Stimulated activated naive B cell treated with anti-CD40 and anti-IgM and Interleukin-4, amounts not matched to agents 10 μg/mL and 1 μg/mL and 100 μg/mL, for 72 hours (primary cell): ENCODE data around the gene INKA2.

Source experiments
- ATAC-seq, 2 donors: fragments of 150-1000 bp; cut with Tn5 transposase; replicated peaks; 2 replicates each; pipeline ENCODE4 v1.10.0; 2021; ENCODE audit warnings: moderate library complexity in 1 of 2
- DNase-seq: peaks from one replicate; pipeline ENCODE4 v3.0.0; 2021
- H3K27ac Mint-ChIP-seq: one replicate; pipeline ENCODE4 v1.8.0; 2022; ENCODE audit warnings: mild to moderate bottlenecking, mixed read lengths
- H3K27me3 Mint-ChIP-seq, 2 donors: one replicate each; pipeline ENCODE4 v1.8.0; 2022; ENCODE audit warnings: mixed read lengths in 2 of 2
- H3K36me3 Mint-ChIP-seq, 2 donors: one replicate each; pipeline ENCODE4 v1.8.0; 2022; ENCODE audit warnings: mixed read lengths in 2 of 2, mild to moderate bottlenecking in 1 of 2
- H3K4me1 Mint-ChIP-seq, 2 donors: one replicate each; pipeline ENCODE4 v1.8.0; 2022; ENCODE audit warnings: mixed read lengths in 2 of 2, mild to moderate bottlenecking in 1 of 2
- H3K4me3 Mint-ChIP-seq, 2 donors: one replicate each; pipeline ENCODE4 v1.8.0; 2022; ENCODE audit warnings: mild to moderate bottlenecking in 2 of 2, mixed read lengths in 2 of 2, moderate library complexity in 1 of 2
- H3K9me3 Mint-ChIP-seq, 2 donors: one replicate each; pipeline ENCODE4 v1.8.0; 2022; ENCODE audit warnings: mixed read lengths in 2 of 2, mild to moderate bottlenecking in 1 of 2

INKA2 gene

DNA sequence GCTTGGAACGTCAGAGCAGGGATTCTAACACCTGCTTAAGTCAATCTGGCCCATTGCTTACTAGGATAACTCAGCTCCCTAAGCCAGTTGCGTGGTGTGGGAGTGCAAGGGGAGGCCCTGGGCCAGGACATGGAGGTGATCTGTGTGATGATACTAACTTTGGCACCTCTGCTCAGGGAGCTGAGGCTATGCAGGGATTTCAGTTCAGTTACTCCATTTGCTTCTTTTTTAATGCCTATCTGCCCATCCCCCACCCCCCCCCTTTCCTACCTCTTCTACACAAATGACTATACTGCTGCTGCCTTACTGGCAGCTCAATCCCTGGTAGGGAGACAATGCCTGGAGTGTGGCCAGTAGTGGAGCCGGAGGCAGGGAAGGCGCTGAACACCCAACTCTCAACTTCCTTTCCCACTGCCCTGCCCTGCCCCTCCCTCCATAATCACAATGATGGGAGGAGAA lies 19.5 kb downstream of the INKA2 start:
- peak overlapping the region; percentile 5 to 46 for H3K4me3 Mint-ChIP-seq
- H3K4me1 Mint-ChIP-seq = peaks cover 27 to 44% of the 10 kb centered on the region in 2 donors
- ATAC-seq (peak in 1 of 2 donors; percentile 12), DNase-seq (no peak)
- peak overlapping the region; percentile 93 for H3K27ac Mint-ChIP-seq
- no peaks in the 10 kb centered on the region for H3K9me3 Mint-ChIP-seq
- H3K36me3 Mint-ChIP-seq = peaks cover 23 to 52% of the 10 kb centered on the region in 2 donors
- no peaks in the 10 kb centered on the region for H3K27me3 Mint-ChIP-seq

DNA sequence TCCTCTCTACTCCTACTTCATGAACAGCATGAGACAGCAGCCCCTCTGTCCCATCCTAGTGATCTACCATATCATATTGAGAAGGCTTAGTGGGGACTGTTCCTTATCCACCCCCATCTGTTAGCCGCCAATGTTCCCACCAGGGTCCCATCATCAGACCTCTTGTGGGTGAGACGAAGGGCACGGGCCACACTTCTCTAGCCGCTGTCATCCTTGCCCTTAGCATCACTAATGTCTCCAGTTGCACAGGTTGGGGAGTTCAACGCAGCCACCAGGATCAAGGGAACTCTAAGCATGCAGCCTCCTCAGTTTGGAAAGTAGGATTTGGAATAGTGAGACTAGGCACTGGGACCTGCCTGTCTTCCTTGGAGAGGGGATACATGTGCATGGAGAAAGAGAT lies 20.1 kb downstream of the INKA2 start:
- Mint-ChIP-seq H3K36me3 (peaks cover 23 to 55% of the 10 kb centered on the region in 2 donors), H3K4me3 (peak overlapping the region in 1 of 2 donors; percentile 0), H3K9me3 (no peaks in the 10 kb centered on the region), H3K27me3 (no peaks in the 10 kb centered on the region), H3K4me1 (peaks cover 27 to 44% of the 10 kb centered on the region in 2 donors), H3K27ac (peak overlapping the region; percentile 42)
- ATAC-seq (peak in 1 of 2 donors; percentile 10), DNase-seq (no peak)

DNA sequence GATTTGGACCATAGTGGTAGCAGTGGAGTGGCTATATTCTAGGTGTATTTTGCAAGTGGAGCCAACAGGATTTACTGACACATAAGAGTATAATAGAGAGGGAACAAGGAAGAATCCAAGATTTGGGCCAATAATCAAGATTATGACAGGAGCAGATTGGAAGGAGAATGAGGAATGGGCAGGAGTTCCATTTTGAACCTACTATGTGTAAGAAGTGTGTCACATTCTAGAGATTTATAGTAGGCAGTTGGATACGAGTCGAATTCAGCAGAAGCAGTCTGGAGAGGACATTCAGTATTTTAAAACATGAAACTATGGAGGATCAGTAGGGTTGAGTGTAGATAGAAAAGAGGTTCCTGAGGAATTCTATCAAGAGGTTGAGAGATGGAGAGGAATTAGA lies 21.7 kb downstream of the INKA2 start:
- Mint-ChIP-seq H3K27me3 (no peaks in the 10 kb centered on the region), H3K4me3 (peak overlapping the region in 1 of 2 donors; percentile 19), H3K27ac (peak overlapping the region; percentile 87), H3K36me3 (peaks cover 23 to 55% of the 10 kb centered on the region in 2 donors), H3K4me1 (peaks cover 18 to 32% of the 10 kb centered on the region in 2 donors), H3K9me3 (no peaks in the 10 kb centered on the region)
- DNase-seq = no peak
- no peak for ATAC-seq

DNA sequence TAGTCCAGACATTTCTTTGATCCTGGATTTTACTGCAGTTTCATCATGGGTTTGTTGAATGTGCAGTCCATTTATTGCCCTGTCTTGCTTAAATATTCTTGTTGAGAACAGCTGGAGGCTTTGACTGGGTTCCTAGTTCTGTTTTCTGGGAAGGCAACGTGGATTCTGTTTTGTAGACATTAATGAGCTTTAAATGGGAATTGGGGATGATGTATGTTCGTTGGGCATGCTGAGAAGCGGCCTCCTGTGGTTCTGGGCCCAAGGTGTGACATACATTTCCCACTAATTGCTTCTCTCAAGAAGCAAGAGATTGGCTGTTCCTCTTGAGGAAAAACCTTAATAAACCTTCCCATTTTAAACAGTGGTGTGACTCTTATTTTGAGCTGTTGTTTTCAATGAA lies 22.9 kb downstream of the INKA2 start:
- H3K27ac Mint-ChIP-seq = peak overlapping the region; percentile 87
- DNase-seq = no peak
- no peak for ATAC-seq
- H3K36me3 Mint-ChIP-seq = peaks cover 23 to 48% of the 10 kb centered on the region in 2 donors
- no peaks in the 10 kb centered on the region for H3K27me3 Mint-ChIP-seq
- H3K4me3 Mint-ChIP-seq = no peak overlapping the region
- no peaks in the 10 kb centered on the region for H3K9me3 Mint-ChIP-seq
- peaks cover 13 to 23% of the 10 kb centered on the region in 2 donors for H3K4me1 Mint-ChIP-seq

DNA sequence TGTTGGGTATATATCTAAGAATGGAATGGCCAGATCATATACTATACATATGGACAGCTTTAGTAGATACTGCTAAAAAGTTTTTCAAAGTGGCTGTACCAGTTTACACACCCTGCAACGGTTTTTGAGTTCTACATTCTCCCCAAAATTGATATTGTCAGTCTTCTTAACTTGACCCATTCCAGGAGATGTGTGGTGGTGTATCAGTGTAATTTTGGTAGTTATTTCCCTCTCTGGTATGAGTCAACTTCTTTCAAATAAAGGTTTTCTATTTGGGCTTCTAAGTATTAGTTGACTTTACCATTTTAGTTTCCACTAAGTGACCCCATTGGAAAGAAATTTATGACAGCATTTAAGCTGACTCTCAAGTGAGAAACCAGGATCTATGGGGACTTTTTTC lies 29.2 kb downstream of the INKA2 start:
- Mint-ChIP-seq H3K4me3 (no peak overlapping the region), H3K36me3 (peaks cover 22 to 33% of the 10 kb centered on the region in 2 donors), H3K4me1 (peaks cover 0 to 5% of the 10 kb centered on the region in 2 donors), H3K27me3 (no peaks in the 10 kb centered on the region), H3K27ac (peak overlapping the region; percentile 15), H3K9me3 (no peaks in the 10 kb centered on the region)
- DNase-seq (no peak), ATAC-seq (peak in 1 of 2 donors; percentile 33)

DNA sequence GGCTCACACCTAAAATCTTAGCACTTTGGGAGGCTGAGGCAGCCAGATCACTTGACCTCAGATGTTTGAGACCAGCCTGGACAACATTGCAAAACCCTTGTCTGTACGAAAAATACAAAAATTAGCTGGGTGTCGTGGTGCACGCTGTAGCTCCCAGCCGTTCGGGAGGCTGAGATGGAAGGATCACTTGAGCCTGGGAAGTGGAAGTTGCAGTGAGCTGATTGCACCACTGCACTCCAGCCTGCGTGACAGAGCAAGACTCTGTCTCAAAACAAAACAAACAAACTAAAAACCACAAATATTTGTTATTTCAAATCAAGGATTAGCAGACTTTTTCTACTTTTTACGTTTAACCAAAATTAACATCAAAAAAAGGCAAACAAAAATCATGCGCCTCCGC lies 31.3 kb downstream of the INKA2 start:
- peak overlapping the region; percentile 57 for H3K27ac Mint-ChIP-seq
- H3K9me3 Mint-ChIP-seq = no peaks in the 10 kb centered on the region
- DNase-seq (no peak), ATAC-seq (no peak)
- H3K4me3 Mint-ChIP-seq = no peak overlapping the region
- H3K4me1 Mint-ChIP-seq = peaks cover 0 to 5% of the 10 kb centered on the region in 2 donors
- H3K36me3 Mint-ChIP-seq = peaks cover 27 to 38% of the 10 kb centered on the region in 2 donors
- no peaks in the 10 kb centered on the region for H3K27me3 Mint-ChIP-seq

- no peaks in the 10 kb centered on the region for H3K27me3 Mint-ChIP-seq
- H3K36me3 Mint-ChIP-seq = peaks cover 33 to 39% of the 10 kb centered on the region in 2 donors
- no peak overlapping the region for H3K4me3 Mint-ChIP-seq
- ATAC-seq (no peak), DNase-seq (no peak)
- H3K9me3 Mint-ChIP-seq = no peaks in the 10 kb centered on the region
- peaks cover 0 to 5% of the 10 kb centered on the region in 2 donors for H3K4me1 Mint-ChIP-seq
- no peak overlapping the region for H3K27ac Mint-ChIP-seq
These were observed 32.3 kb downstream of the INKA2 start for GRCh38 chr1:111706921-111707320.

DNA sequence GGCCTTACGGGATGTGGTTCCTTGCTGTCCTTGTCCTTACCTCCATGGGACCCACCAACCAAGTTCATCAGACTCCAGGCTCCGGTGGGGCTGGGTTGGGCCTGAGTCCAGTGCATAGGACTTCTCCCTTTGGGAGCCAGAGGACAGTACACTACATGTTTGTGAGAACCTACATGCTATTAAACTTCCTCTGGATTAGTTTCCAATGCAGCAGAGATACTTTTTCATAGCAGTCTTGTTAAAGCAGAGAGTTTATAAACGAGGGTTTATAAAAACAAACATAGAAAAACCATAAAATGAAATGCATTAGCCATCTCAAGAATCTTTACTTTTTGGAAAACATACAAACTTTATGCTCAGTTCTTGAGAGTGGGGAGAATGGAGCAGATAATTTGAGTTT lies 33.4 kb downstream of the INKA2 start:
- Mint-ChIP-seq H3K9me3 (no peaks in the 10 kb centered on the region), H3K36me3 (peaks cover 42 to 48% of the 10 kb centered on the region in 2 donors), H3K4me3 (no peak overlapping the region), H3K4me1 (peaks cover 5 to 8% of the 10 kb centered on the region in 2 donors), H3K27me3 (no peaks in the 10 kb centered on the region), H3K27ac (peak overlapping the region; percentile 65)
- DNase-seq (no peak), ATAC-seq (no peak)

DNA sequence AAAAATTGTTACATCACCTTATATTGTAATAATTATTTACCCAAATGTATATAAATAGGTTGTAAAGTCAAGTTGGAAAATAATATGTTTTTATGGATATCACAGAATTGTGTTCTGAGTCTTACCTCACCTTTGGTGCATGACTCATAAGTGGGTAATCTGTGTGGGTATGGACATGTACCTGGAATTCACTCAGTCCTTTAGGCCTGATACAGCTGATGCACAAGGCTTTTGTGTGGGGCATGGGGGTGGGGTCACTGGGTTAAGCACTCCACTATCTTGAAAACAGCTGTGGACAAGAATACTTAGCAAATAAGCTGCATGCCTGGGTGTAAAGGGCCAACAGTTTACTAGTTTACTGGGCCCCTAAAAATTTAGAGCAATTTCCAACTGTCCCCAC lies 34.4 kb downstream of the INKA2 start:
- Mint-ChIP-seq H3K27me3 (no peaks in the 10 kb centered on the region), H3K36me3 (peaks cover 53 to 56% of the 10 kb centered on the region in 2 donors), H3K4me1 (peaks cover 8 to 16% of the 10 kb centered on the region in 2 donors), H3K4me3 (no peak overlapping the region), H3K9me3 (no peaks in the 10 kb centered on the region), H3K27ac (no peak overlapping the region)
- DNase-seq = no peak
- no peak for ATAC-seq

GRCh38 chr1:111704240-111704639 lies 35.0 kb downstream of the INKA2 start:
- Mint-ChIP-seq H3K4me1 (peaks cover 9 to 21% of the 10 kb centered on the region in 2 donors), H3K4me3 (no peak overlapping the region), H3K27me3 (no peaks in the 10 kb centered on the region), H3K27ac (peak overlapping the region; percentile 25), H3K36me3 (peaks cover 52 to 56% of the 10 kb centered on the region in 2 donors), H3K9me3 (no peaks in the 10 kb centered on the region)
- ATAC-seq = no peak
- no peak for DNase-seq

DNA sequence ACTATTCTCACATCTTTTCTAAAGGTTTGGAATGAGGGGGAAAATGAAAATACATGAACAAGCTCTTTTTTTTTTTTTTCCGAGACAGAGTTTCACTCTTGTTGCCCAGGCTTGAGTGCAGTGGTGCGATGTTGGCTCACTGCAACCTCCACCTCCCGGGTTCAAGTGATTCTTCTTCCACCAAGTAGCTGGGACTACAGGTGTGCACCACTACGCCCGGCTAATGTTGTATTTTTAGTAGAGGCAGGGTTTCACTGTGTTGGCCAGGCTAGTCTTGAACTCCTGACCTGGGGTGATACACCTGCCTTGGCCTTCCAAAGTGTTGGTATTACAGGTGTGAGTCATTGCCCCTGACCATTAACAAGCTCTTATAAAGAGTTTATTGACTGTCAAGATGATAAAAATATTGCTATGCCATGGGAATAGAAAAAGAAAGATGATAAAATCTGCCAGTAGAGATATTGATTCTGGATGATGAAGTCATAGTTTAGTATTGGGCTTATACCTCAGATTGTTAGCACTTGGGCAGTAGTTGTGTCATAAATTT lies 36.6 kb downstream of the INKA2 start:
- Mint-ChIP-seq H3K4me1 (peaks cover 12 to 28% of the 10 kb centered on the region in 2 donors), H3K27ac (no peak overlapping the region), H3K27me3 (no peaks in the 10 kb centered on the region), H3K9me3 (no peaks in the 10 kb centered on the region), H3K36me3 (peaks cover 51 to 52% of the 10 kb centered on the region in 2 donors), H3K4me3 (no peak overlapping the region)
- ATAC-seq (no peak), DNase-seq (no peak)

DNA sequence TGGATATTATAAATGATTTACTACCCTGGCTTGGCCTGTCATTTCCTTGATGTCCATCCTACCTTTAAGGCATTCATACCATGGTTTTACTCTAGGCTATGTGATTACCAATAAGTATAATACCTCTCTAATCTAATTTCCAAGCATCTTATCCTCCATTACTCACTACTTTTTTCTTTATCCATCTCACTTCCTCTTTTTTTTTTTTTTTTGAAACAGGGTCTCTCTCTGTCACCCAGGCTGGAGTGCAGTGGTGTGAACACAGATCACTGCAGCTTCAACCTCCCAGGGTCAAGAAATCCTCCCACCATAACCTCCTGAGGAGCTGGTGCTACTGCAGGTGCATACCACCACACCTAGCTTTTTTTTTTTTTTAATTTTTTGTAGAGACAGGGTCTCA lies 39.9 kb downstream of the INKA2 start:
- Mint-ChIP-seq H3K27ac (no peak overlapping the region), H3K9me3 (no peaks in the 10 kb centered on the region), H3K36me3 (peaks cover 56% of the 10 kb centered on the region in 2 donors), H3K4me1 (peaks cover 18 to 43% of the 10 kb centered on the region in 2 donors), H3K27me3 (no peaks in the 10 kb centered on the region), H3K4me3 (no peak overlapping the region)
- ATAC-seq (peak; percentile 38 to 70), DNase-seq (no peak)

DNA sequence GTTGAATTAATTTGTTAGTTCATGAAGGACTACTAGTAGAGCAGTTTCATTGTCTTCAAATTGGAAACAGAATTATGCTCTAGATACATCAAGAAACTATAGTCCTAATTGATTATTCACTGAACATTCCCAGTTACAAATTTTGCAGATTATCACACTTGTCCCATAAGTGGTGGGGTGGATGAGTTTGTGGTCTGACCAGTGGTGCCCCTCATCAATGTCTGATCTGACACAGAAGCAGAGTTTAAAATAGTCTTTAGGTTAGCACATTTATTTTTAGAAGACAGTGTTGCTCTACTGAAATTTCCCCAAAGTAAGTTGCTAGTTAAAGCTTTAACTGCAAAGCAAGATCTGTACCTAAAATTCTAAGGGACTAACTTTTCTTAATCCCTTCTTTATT lies 42.9 kb downstream of the INKA2 start:
- H3K27ac Mint-ChIP-seq = no peak overlapping the region
- H3K4me1 Mint-ChIP-seq = peaks cover 28 to 62% of the 10 kb centered on the region in 2 donors
- no peaks in the 10 kb centered on the region for H3K27me3 Mint-ChIP-seq
- ATAC-seq (peak in 1 of 2 donors; percentile 36), DNase-seq (no peak)
- peaks cover 58 to 63% of the 10 kb centered on the region in 2 donors for H3K36me3 Mint-ChIP-seq
- no peaks in the 10 kb centered on the region for H3K9me3 Mint-ChIP-seq
- no peak overlapping the region for H3K4me3 Mint-ChIP-seq

DNA sequence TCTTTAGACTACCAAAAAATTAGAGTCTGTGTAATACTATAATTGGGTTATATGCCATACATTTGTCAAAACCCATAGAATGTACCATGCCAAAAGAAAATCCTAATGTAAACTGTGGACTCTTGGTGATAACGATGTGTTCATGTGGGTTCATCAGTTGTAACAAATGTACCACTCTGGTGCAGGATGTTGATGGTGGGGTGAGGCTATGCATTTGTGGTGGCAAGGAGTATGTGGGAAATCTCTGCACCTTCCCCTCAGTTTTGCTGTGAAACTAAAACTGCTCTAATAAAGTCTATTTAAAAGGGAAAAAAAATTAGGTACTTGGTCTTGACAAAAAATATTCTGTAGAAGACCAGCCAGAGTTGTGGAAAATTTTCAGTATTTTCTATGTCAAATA lies 43.4 kb downstream of the INKA2 start:
- H3K9me3 Mint-ChIP-seq = no peaks in the 10 kb centered on the region
- peak overlapping the region in 1 of 2 donors; percentile 15 for H3K4me3 Mint-ChIP-seq
- H3K36me3 Mint-ChIP-seq = peaks cover 53 to 61% of the 10 kb centered on the region in 2 donors
- no peak overlapping the region for H3K27ac Mint-ChIP-seq
- H3K27me3 Mint-ChIP-seq = no peaks in the 10 kb centered on the region
- ATAC-seq (no peak), DNase-seq (no peak)
- H3K4me1 Mint-ChIP-seq = peaks cover 28 to 56% of the 10 kb centered on the region in 2 donors

DNA sequence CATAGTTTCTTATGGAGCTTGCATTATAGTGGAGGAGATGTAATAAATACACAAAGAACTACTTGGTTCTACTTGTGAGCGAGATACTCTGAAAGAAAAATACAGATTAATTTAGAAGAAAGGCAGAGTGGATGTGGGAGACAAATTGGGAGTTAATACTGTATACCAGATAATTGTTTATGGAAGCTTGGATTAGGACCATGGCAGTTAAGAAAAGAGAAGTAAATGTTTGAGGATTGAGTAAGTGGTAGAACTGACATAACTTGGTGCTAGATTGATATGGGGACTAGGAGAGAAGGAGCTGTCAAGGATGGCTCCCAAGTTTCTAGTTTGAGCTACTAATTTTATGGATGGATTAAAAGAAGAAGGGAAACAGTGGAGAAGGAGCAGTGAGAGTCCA lies 47.3 kb downstream of the INKA2 start:
- Mint-ChIP-seq H3K4me1 (peaks cover 27 to 66% of the 10 kb centered on the region in 2 donors), H3K9me3 (peaks cover 1 to 10% of the 10 kb centered on the region in 2 donors), H3K4me3 (no peak overlapping the region), H3K27ac (peak overlapping the region; percentile 52), H3K36me3 (peaks cover 54 to 69% of the 10 kb centered on the region in 2 donors), H3K27me3 (no peaks in the 10 kb centered on the region)
- no peak for ATAC-seq
- DNase-seq = no peak
